Calu3 (cell line): ENCODE measurements around the gene TTC28. TPM values are rescaled to one million over a fixed set of nuclear protein-coding genes. Genes with fewer than 3 reads are reported as not detected.

Experiments
- BruUV-seq: library from RNA; stranded (reverse); fragments of 400-500 nt; replicated peaks from 2 replicates; lab custom pipeline; 2021; lab: Mats Ljungman, UMichigan
- CTCF ChIA-PET: fragments of 300-600 bp; sonication (Branson Sonifier 250); formaldehyde crosslinking; loops from one replicate; lab custom pipeline; 2022; ENCODE audit warnings: antibody characterized with exemption; lab: Charles Lee
- DNase-seq: peaks from one replicate; pipeline ENCODE4 v3.0.0; 2022
- H3K27ac Mint-ChIP-seq: one replicate; pipeline ENCODE4 v1.8.0; 2022; ENCODE audit warnings: mixed read lengths; ENCODE audit not compliant: unreplicated experiment
- H3K27me3 Mint-ChIP-seq: one replicate; pipeline ENCODE4 v1.8.0; 2022; ENCODE audit warnings: mixed read lengths; ENCODE audit not compliant: unreplicated experiment
- H3K36me3 Mint-ChIP-seq: one replicate; pipeline ENCODE4 v1.8.0; 2022; ENCODE audit warnings: mild to moderate bottlenecking, moderate library complexity, mixed read lengths; ENCODE audit not compliant: insufficient read depth, unreplicated experiment
- H3K4me1 Mint-ChIP-seq: one replicate; pipeline ENCODE4 v1.8.0; 2022; ENCODE audit warnings: mild to moderate bottlenecking, low read depth, mixed read lengths; ENCODE audit not compliant: unreplicated experiment
- H3K4me3 Mint-ChIP-seq: one replicate; pipeline ENCODE4 v1.8.0; 2022; ENCODE audit warnings: mild to moderate bottlenecking, low read depth, moderate library complexity, mixed read lengths; ENCODE audit not compliant: unreplicated experiment
- H3K9me3 Mint-ChIP-seq: one replicate; pipeline ENCODE4 v1.8.0; 2022; ENCODE audit warnings: low read depth, mixed read lengths; ENCODE audit not compliant: unreplicated experiment
- CTCF ChIP-seq: fragments of 200-600 bp; IDR thresholded peaks from one replicate; pipeline ENCODE4 v1.8.0; 2022; ENCODE audit warnings: antibody characterized with exemption; ENCODE audit not compliant: unreplicated experiment
- intact Hi-C: fragments of 100-400 bp; cut with micrococcal nuclease; formaldehyde crosslinking; loops from one replicate; pipeline ENCODE4 v1.10.0; 2022; ENCODE audit not compliant: unreplicated experiment
- total RNA-seq: library from RNA; stranded (reverse); gene quantifications from 2 replicates; pipeline ENCODE4 v1.2.3, GENCODE V29; 2022

The TTC28 gene
- total RNA-seq, 1 experiment from 2014 or later: 5.2 TPM

GRCh38 chr22:28014211-28015045, 665.2 kb downstream of the TTC28 start:
- DNase-seq: no peak
- Mint-ChIP-seq H3K27me3 (peaks cover 65% of the 10 kb centered on the region), H3K4me1 (no peaks in the 10 kb centered on the region), H3K27ac (no peak overlapping the region), H3K9me3 (no peaks in the 10 kb centered on the region), H3K36me3 (no peaks in the 10 kb centered on the region), H3K4me3 (no peak overlapping the region)
- no TSS peak for BruUV-seq
- intact Hi-C loops: no loop called here
- CTCF ChIA-PET: interaction anchor here (0.6 kb wide), 2 partner anchors 10 to 1176 kb away, joined by 3 read pairs; no protein-coding TSS in a partner anchor
- TF ChIP-seq CTCF: no peak

- intact Hi-C loops: no loop called here
- no peaks in the 10 kb centered on the region for H3K36me3 Mint-ChIP-seq
- CTCF ChIA-PET: no interaction called here
- no peaks in the 10 kb centered on the region for H3K9me3 Mint-ChIP-seq
- H3K4me1 Mint-ChIP-seq: no peaks in the 10 kb centered on the region
- DNase-seq: no peak
- no peak overlapping the region for H3K4me3 Mint-ChIP-seq
- no TSS peak for BruUV-seq
- H3K27me3 Mint-ChIP-seq: peaks cover 65% of the 10 kb centered on the region
- no peak overlapping the region for H3K27ac Mint-ChIP-seq
- TF ChIP-seq CTCF: no peak
These were observed 666.0 kb downstream of the TTC28 start for GRCh38 chr22:28013611-28014010.

GRCh38 chr22:28012832-28013460, 666.7 kb downstream of the TTC28 start:
- no TSS peak for BruUV-seq
- DNase-seq: peak; percentile 18
- Mint-ChIP-seq H3K36me3 (no peaks in the 10 kb centered on the region), H3K4me3 (no peak overlapping the region), H3K4me1 (no peaks in the 10 kb centered on the region), H3K27me3 (peaks cover 58% of the 10 kb centered on the region), H3K9me3 (no peaks in the 10 kb centered on the region), H3K27ac (no peak overlapping the region)
- TF ChIP-seq CTCF: no peak
- CTCF ChIA-PET: interaction anchor here (0.6 kb wide), 1 partner anchor 54 kb away, joined by 3 read pairs; no protein-coding TSS in a partner anchor
- intact Hi-C loops: no loop called here

- CTCF ChIA-PET: interaction anchor here (0.8 to 1.5 kb wide), 2 partner anchors 89 to 128 kb away, joined by 3 read pairs; no protein-coding TSS in a partner anchor
These were observed 670.3 kb downstream of the TTC28 start for GRCh38 chr22:28009272-28009827.

More at GRCh38 chr22:28009272-28009827, 670.3 kb downstream of the TTC28 start:
- peaks cover 39% of the 10 kb centered on the region for H3K27me3 Mint-ChIP-seq
- H3K27ac Mint-ChIP-seq: no peak overlapping the region
- H3K4me1 Mint-ChIP-seq: no peaks in the 10 kb centered on the region
- H3K36me3 Mint-ChIP-seq: no peaks in the 10 kb centered on the region
- H3K9me3 Mint-ChIP-seq: no peaks in the 10 kb centered on the region
- no TSS peak for BruUV-seq
- peak; percentile 87 for DNase-seq
- peak; percentile 91 for TF ChIP-seq CTCF
- H3K4me3 Mint-ChIP-seq: no peak overlapping the region
- intact Hi-C loops: loop anchor here (1.0 kb wide), 2 partner anchors 123 to 128 kb away; no protein-coding TSS in a partner anchor
